ENCODE data around the gene RNU11.
"Not testable (repeated sequence)": the region's sequence is repeated elsewhere in the genome, so short reads cannot be mapped to it uniquely, and the experiment has no call there.

The RNU11 gene

GRCh38 chr1:28663871-28664470 is 15.6 kb downstream of the RNU11 start:
- DNase-seq (ENCODE audit: low read depth), result no peak

DNA sequence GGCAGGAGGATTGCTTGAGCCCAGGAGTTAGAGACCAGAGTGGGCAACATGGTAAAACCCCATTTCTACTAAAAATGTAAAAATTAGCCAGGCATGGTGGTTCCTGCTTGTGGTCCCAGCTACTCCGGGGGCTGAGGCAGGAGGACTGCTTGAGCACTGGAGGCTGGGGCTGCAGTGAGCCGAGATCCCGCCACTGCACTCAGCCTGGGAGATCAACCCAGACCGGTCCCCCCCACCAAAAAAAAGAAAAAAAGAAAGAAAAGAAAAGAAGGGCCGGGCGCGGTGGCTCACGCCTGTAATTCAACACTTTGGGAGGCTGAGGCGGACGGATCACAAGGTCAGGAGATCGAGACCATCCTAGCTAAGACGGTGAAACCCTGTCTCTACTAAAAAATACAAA is 18.4 kb downstream of the RNU11 start:
- no peak for DNase-seq (ENCODE audit: low read depth)

GRCh38 chr1:28668191-28668955 is 20.0 kb downstream of the RNU11 start, which contains the start of gene GMEB1:
GMEB1 (plus strand) TSS chr1:28668784; CDS start chr1:28683613, 14,829 bp downstream.
- peak; percentile 89 for DNase-seq (ENCODE audit: low read depth)

GRCh38 chr1:28668956-28669723 is 20.7 kb downstream of the RNU11 start:
- DNase-seq (ENCODE audit: low read depth), result peak; percentile 74

- no peak for DNase-seq (ENCODE audit: low read depth)
These were observed 22.9 kb downstream of the RNU11 start for GRCh38 chr1:28671254-28671780.

- DNase-seq (ENCODE audit: low read depth), result not testable (repeated sequence)
These were observed 24.6 kb downstream of the RNU11 start for GRCh38 chr1:28672971-28673370.

DNA sequence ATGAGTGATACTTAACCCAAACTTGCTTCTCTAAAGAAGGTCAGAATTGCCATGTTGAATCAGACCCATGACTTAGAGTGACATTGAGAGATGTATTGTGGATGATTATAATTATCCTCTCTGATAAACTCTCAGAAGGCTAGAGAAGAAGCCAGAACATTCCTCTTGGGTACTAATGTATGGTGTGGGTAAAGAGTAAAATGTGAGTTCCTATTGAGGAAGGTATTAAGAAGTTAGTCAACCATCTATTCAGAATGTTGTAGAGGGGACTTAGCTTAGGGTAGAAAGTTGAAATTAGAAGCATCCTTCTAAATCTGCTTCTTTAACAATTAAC is 27.5 kb downstream of the RNU11 start:
- DNase-seq (ENCODE audit: low read depth), result no peak

GRCh38 chr1:28680151-28680550 is 31.8 kb downstream of the RNU11 start:
- no peak for DNase-seq (ENCODE audit: low read depth)

GRCh38 chr1:28682840-28683239 is 34.4 kb downstream of the RNU11 start:
- no peak for DNase-seq (ENCODE audit: low read depth)

GRCh38 chr1:28684937-28685336 is 36.5 kb downstream of the RNU11 start:
- no peak for DNase-seq (ENCODE audit: low read depth)

- not testable (repeated sequence) for DNase-seq (ENCODE audit: low read depth)
These were observed 43.2 kb downstream of the RNU11 start for GRCh38 chr1:28691627-28692026.

Data from EH (cell line).